HFF-Myc (cell line): Measurements from ENCODE around the gene NKD1.

Experiments
- DNase-seq: peaks from one replicate; pipeline ENCODE4 v3.0.0-alpha.2; 2011; ENCODE audit warnings: low read depth; ENCODE audit errors: extremely low read depth
- H3K4me3 ChIP-seq: replicated peaks from 2 replicates; pipeline ENCODE4 v1.5.1; 2011; ENCODE audit warnings: low read depth, mild to moderate bottlenecking, control low read depth, low read length
- CTCF ChIP-seq: IDR thresholded peaks from 2 replicates; pipeline ENCODE4 v1.5.1; 2012; ENCODE audit warnings: mild to moderate bottlenecking, low read depth, low read length, control low read depth; ENCODE audit errors: missing control alignments

NKD1 gene

GRCh38 chr16:50626868-50627267, 78.7 kb downstream of the NKD1 start:
- DNase-seq = no peak
- no peak overlapping the region for H3K4me3 ChIP-seq
- no peak for TF ChIP-seq CTCF

- no peak for DNase-seq
- peak; percentile 35 for TF ChIP-seq CTCF
- H3K4me3 ChIP-seq = no peak overlapping the region
Measured at GRCh38 chr16:50627419-50627818, 79.2 kb downstream of the NKD1 start.

GRCh38 chr16:50628156-50628802, 80.1 kb downstream of the NKD1 start:
- no peak overlapping the region for H3K4me3 ChIP-seq
- DNase-seq = no peak
- TF ChIP-seq CTCF = no peak

GRCh38 chr16:50629334-50629733, 81.1 kb downstream of the NKD1 start:
- no peak overlapping the region for H3K4me3 ChIP-seq
- no peak for DNase-seq
- TF ChIP-seq CTCF = no peak

GRCh38 chr16:50630394-50631020, 82.3 kb downstream of the NKD1 start:
- H3K4me3 ChIP-seq = no peak overlapping the region
- no peak for TF ChIP-seq CTCF
- no peak for DNase-seq

- no peak for TF ChIP-seq CTCF
- H3K4me3 ChIP-seq = no peak overlapping the region
- no peak for DNase-seq
Measured at GRCh38 chr16:50631249-50631984, 83.2 kb downstream of the NKD1 start.
